Type B pancreatic cell (in vitro differentiated cells): ENCODE data around the gene NRXN2. TPM values are rescaled to one million over a fixed set of nuclear protein-coding genes. Genes with fewer than 3 reads are reported as not detected.
"Not testable (repeated sequence)": the region's sequence is repeated elsewhere in the genome, so short reads cannot be mapped to it uniquely, and the experiment has no call there.

Source experiments
- DNase-seq: peaks from one replicate; pipeline ENCODE4 v3.0.0; 2021; ENCODE audit warnings: mixed read lengths; ENCODE audit not compliant: unreplicated experiment; ENCODE audit errors: extremely low spot score
- H3K27ac Mint-ChIP-seq: 2 replicates; pipeline ENCODE4 v1.8.0; 2021; ENCODE audit warnings: mild to moderate bottlenecking, mixed read lengths
- H3K27me3 Mint-ChIP-seq: 2 replicates; pipeline ENCODE4 v1.8.0; 2021; ENCODE audit warnings: mixed read lengths
- H3K36me3 Mint-ChIP-seq: 2 replicates; pipeline ENCODE4 v1.8.0; 2021; ENCODE audit warnings: mixed read lengths
- H3K4me1 Mint-ChIP-seq: one replicate; pipeline ENCODE4 v1.8.0; 2021; ENCODE audit warnings: mixed read lengths; ENCODE audit not compliant: unreplicated experiment
- H3K4me3 Mint-ChIP-seq: 2 replicates; pipeline ENCODE4 v1.8.0; 2021; ENCODE audit warnings: mild to moderate bottlenecking, mixed read lengths
- H3K9me3 Mint-ChIP-seq: 2 replicates; pipeline ENCODE4 v1.8.0; 2021; ENCODE audit warnings: mixed read lengths
- total RNA-seq: library from RNA; stranded (reverse); gene quantifications from 2 replicates; pipeline ENCODE4 v1.2.1, GENCODE V29; 2021; ENCODE audit warnings: low replicate concordance
- TF ChIP-seq, protein P1 (sequence below): fragments of 200-600 bp; sonication (generic); conservative IDR thresholded peaks from 2 replicates; pipeline ENCODE4 v1.5.0; 2021; ENCODE audit warnings: antibody characterized with exemption, mild to moderate bottlenecking

NRXN2 gene
- total RNA-seq, 1 donor from 2014 or later = 22.1 TPM

DNA sequence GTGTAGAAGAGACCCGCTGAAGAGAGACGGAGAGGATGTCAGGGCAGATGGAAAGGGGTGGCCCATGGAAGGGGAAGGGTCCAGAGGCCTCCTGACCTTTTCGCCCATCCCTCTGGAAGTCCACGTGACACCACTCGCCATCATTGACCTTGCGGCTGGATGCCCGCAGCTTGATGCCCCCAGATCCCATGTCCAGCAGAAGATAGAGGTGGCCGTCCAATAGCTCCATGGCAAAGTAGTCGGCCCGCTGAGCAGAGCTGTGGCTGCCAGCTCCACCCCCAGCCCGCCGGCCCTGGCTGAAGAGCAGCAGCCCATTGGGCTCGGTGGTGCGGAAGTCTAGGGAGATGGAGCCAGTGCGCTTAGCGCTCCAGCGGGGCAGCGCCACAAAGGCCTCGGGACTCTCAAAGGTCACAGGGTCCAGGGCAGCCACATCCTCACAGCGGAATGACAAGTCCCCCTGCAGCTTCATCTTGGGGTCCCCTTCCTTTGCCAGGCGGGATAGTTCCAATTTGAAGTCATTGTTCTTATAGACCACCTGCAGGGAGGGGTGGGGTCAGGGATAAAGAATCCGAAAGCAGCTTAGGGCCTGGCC, 55.7 kb downstream of the NRXN2 start:
- Mint-ChIP-seq H3K27me3 (peaks cover 34% of the 10 kb centered on the region), H3K9me3 (no peaks in the 10 kb centered on the region), H3K4me3 (no peak overlapping the region), H3K27ac (no peak overlapping the region), H3K4me1 (peaks cover 6% of the 10 kb centered on the region), H3K36me3 (no peaks in the 10 kb centered on the region)
- TF ChIP-seq, protein P1, sequence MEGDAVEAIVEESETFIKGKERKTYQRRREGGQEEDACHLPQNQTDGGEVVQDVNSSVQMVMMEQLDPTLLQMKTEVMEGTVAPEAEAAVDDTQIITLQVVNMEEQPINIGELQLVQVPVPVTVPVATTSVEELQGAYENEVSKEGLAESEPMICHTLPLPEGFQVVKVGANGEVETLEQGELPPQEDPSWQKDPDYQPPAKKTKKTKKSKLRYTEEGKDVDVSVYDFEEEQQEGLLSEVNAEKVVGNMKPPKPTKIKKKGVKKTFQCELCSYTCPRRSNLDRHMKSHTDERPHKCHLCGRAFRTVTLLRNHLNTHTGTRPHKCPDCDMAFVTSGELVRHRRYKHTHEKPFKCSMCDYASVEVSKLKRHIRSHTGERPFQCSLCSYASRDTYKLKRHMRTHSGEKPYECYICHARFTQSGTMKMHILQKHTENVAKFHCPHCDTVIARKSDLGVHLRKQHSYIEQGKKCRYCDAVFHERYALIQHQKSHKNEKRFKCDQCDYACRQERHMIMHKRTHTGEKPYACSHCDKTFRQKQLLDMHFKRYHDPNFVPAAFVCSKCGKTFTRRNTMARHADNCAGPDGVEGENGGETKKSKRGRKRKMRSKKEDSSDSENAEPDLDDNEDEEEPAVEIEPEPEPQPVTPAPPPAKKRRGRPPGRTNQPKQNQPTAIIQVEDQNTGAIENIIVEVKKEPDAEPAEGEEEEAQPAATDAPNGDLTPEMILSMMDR = no peak
- DNase-seq = no peak

DNA sequence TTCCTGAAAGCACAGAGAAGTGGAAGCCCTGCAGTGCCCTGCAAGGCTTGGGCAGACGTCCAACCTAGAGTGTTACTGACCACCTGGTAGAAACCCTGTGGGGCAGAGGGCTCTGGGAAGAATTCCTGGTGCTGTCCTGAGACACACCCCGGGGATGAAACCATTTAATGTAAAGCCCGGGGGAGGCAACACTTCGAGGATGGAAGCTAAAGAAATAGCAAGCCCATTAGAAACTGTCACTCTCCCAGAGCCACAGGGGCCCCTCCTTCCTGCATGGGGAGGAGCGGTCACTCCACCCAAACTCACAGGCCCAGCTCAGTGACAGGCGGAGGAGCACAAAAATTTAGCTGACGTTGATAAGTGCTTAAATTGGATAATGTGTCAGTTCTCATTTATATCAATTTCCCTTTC, 57.6 kb downstream of the NRXN2 start:
- Mint-ChIP-seq H3K27me3 (peaks cover 18% of the 10 kb centered on the region), H3K4me1 (peaks cover 6% of the 10 kb centered on the region), H3K4me3 (no peak overlapping the region), H3K36me3 (no peaks in the 10 kb centered on the region), H3K9me3 (no peaks in the 10 kb centered on the region), H3K27ac (no peak overlapping the region)
- TF ChIP-seq, protein P1 = no peak
- no peak for DNase-seq

DNA sequence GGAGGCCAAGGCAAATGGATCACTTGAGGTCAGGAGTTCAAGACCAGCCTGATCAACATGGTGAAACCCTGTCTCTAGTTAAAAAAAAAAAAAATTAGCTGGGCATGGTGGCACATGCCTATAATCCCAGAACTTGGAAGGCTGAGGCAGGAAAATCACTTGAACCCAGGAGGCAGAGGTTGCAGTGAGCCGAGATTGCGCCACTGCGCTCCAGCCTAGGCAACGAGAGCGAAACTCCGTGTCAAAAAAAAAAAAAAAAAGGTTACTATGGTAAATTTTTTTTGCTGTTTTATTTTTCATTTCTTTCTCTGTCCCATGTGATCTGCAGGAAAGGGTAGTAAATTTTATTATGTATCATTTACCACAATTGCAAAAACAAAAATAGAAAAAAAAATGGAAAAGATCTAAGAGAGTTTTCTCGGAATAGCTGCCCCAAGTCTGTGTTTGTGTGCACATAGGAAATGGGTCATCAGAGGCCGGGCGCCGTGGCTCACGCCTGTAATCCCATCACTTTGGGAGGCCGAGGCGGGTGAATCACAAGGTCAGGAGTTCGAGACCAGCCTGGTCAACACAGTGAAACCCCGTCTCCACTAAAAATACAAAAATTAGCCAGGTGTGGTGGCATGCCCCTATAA, 58.6 kb downstream of the NRXN2 start:
- H3K36me3 Mint-ChIP-seq, DNase-seq, H3K4me3 Mint-ChIP-seq: not testable (repeated sequence)

DNA sequence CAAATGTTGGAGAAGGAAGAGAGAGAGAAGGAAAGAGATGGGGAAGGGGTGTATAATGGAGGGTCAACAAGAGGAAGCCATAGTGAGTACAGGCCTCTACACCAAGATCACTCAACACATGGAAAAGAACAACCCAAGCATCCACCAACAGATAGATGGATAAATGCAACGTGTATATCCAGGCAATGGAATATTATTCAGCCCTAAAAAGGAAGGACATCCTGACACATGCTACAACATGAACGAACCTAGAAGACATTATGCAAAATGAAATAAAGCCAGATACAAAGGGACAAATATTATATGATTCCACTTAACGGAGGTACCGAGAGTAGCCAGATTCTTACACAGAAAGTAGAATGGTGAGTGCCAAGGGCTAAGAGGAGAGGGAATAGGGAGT, 59.3 kb downstream of the NRXN2 start:
- Mint-ChIP-seq H3K36me3 (no peaks in the 10 kb centered on the region), H3K4me1 (peaks cover 6% of the 10 kb centered on the region), H3K9me3 (no peaks in the 10 kb centered on the region), H3K27ac (no peak overlapping the region), H3K27me3 (peaks cover 8% of the 10 kb centered on the region), H3K4me3 (no peak overlapping the region)
- TF ChIP-seq, protein P1 = no peak
- no peak for DNase-seq

More for the DNA sequence above, 58.6 kb downstream of the NRXN2 start:
- peaks cover 10% of the 10 kb centered on the region for H3K27me3 Mint-ChIP-seq
- H3K9me3 Mint-ChIP-seq, H3K4me1 Mint-ChIP-seq, H3K27ac Mint-ChIP-seq: not testable (repeated sequence)

DNA sequence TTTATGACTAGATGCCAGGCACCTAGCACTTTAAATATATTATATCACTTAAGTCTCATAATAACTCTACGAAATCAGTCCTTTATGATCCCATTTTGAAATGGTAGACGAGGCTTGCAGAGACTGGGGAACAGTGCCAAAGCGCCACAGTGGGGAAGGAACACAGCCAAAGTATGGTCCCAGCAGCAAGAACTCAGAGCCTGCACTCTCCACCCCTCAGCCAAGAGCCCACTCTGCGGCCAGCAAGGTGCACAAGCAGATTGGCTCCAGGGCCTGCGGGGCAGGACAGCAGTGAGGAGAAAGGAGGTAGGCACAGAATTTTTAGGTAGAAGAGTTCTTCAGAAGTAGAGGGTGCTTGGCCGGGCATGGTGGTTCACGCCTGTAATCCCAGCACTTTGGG, 61.4 kb downstream of the NRXN2 start:
- H3K27me3 Mint-ChIP-seq = peaks cover 3% of the 10 kb centered on the region
- DNase-seq = no peak
- TF ChIP-seq, protein P1 = no peak
- no peak overlapping the region for H3K4me3 Mint-ChIP-seq
- no peaks in the 10 kb centered on the region for H3K9me3 Mint-ChIP-seq
- H3K4me1 Mint-ChIP-seq = peaks cover 6% of the 10 kb centered on the region
- H3K27ac Mint-ChIP-seq = no peak overlapping the region
- H3K36me3 Mint-ChIP-seq = no peaks in the 10 kb centered on the region

DNA sequence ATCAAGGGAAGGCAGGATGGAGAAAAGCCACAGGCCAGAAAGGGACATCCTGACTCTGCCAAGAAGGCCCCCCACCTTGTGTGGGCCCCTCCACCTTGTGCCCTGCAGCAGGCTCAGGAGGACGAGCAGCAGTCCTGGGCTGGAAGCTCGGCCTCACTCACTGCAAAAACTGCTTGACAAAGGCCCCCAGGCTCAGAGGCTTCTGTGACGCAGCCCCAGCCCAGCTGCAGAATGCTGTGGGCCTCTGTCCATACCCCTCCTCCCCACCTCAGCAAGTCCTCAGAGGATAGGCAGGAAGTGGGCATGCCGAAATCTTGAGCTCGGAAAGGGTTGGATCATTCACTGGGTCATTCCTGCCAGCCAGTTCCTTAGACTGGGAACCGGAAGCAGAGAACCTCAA, 61.9 kb downstream of the NRXN2 start:
- Mint-ChIP-seq H3K4me3 (no peak overlapping the region), H3K9me3 (no peaks in the 10 kb centered on the region), H3K4me1 (peaks cover 6% of the 10 kb centered on the region), H3K27ac (no peak overlapping the region), H3K36me3 (no peaks in the 10 kb centered on the region), H3K27me3 (peaks cover 3% of the 10 kb centered on the region)
- no peak for DNase-seq
- TF ChIP-seq, protein P1 = no peak
